Measurements from ENCODE around the gene PGAM1. TPM values are rescaled to one million over a fixed set of nuclear protein-coding genes. Genes with fewer than 3 reads are reported as not detected.
"Not testable (repeated sequence)": the region's sequence is repeated elsewhere in the genome, so short reads cannot be mapped to it uniquely, and the experiment has no call there.

Gene PGAM1
- total and polyA plus RNA-seq, 11 donors = 41.6 to 436 (median 250) TPM

- DNase-seq (no peak), ATAC-seq (peak in 1 of 4 donors; percentile 42)
- Histone ChIP-seq H3K4me3 (no peak overlapping the region), H3K27ac (no peak overlapping the region), H3K9me3 (no peaks in the 10 kb centered on the region), H3K27me3 (no peaks in the 10 kb centered on the region), H3K4me1 (peaks cover 0 to 18% (median 0%) of the 10 kb centered on the region in 12 donors), H3K36me3 (peaks cover 0 to 100% (median 99%) of the 10 kb centered on the region in 9 donors)
- TF ChIP-seq POLR2A (IDR thresholded peaks at IDR 0.05) = no peak
- TF ChIP-seq, protein P1, sequence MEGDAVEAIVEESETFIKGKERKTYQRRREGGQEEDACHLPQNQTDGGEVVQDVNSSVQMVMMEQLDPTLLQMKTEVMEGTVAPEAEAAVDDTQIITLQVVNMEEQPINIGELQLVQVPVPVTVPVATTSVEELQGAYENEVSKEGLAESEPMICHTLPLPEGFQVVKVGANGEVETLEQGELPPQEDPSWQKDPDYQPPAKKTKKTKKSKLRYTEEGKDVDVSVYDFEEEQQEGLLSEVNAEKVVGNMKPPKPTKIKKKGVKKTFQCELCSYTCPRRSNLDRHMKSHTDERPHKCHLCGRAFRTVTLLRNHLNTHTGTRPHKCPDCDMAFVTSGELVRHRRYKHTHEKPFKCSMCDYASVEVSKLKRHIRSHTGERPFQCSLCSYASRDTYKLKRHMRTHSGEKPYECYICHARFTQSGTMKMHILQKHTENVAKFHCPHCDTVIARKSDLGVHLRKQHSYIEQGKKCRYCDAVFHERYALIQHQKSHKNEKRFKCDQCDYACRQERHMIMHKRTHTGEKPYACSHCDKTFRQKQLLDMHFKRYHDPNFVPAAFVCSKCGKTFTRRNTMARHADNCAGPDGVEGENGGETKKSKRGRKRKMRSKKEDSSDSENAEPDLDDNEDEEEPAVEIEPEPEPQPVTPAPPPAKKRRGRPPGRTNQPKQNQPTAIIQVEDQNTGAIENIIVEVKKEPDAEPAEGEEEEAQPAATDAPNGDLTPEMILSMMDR (IDR thresholded peaks at IDR 0.05) = no peak
- 83 to 90% (median 85%) methylated on average over 7 of the region's 7 CpGs for WGBS, 4 donors
- intact Hi-C loops (cut with DNase I) = loop anchor here in 1 of 10 donors (5.0 kb wide), 1 partner anchor 146 kb away; no protein-coding TSS in a partner anchor
These were observed 40.0 kb downstream of the PGAM1 start for GRCh38 chr10:97465982-97466381.

DNA sequence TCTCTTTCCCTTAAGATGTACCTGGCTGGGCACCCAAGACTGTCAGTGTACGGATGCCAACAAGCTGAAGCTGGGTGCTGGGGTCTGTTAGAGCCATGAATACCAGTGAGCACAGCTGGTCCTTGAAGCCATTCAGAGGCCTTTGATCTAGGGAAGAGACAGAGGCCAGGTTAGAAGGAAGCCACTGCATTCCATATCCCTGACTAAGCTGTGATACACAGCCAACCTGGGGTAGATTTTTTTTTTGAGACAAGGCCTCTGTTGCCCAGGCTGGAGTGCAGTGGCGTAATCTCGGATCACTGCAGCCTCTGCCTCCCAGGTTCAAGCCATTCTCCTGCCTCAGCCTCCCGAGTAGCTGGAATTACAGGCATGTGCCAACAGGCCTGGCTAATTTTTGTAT, 40.8 kb downstream of the PGAM1 start:
- intact Hi-C loops (cut with DNase I) = loop anchor here in 1 of 10 donors (5.0 kb wide), 1 partner anchor 146 kb away; no protein-coding TSS in a partner anchor
- Histone ChIP-seq H3K27me3 (no peaks in the 10 kb centered on the region), H3K27ac (no peak overlapping the region), H3K4me3 (no peak overlapping the region), H3K36me3 (peaks cover 0 to 100% (median 99%) of the 10 kb centered on the region in 9 donors), H3K4me1 (peaks cover 0 to 11% (median 0%) of the 10 kb centered on the region in 12 donors), H3K9me3 (no peaks in the 10 kb centered on the region)
- ATAC-seq (no peak), DNase-seq (no peak)
- 77 to 92% (median 85%) methylated on average over 4 of the region's 4 CpGs for WGBS, 4 donors
- TF ChIP-seq, protein P1 (IDR thresholded peaks at IDR 0.05) = no peak
- TF ChIP-seq POLR2A (IDR thresholded peaks at IDR 0.05) = no peak

GRCh38 chr10:97468162-97468561, 42.2 kb downstream of the PGAM1 start:
- no peaks in the 10 kb centered on the region for H3K27me3 ChIP-seq
- intact Hi-C loops (cut with DNase I) = loop anchor here in 1 of 10 donors (5.0 kb wide), 1 partner anchor 144 kb away; no protein-coding TSS in a partner anchor
- no peak for DNase-seq
- WGBS, 4 donors = 65 to 87% (median 81%) methylated on average over 3 of the region's 3 CpGs
- H3K4me3 ChIP-seq = no peak overlapping the region
- peaks cover 0 to 9% (median 0%) of the 10 kb centered on the region in 12 donors for H3K4me1 ChIP-seq
- H3K27ac ChIP-seq = no peak overlapping the region
- no peaks in the 10 kb centered on the region for H3K9me3 ChIP-seq
- H3K36me3 ChIP-seq = peaks cover 0 to 100% (median 99%) of the 10 kb centered on the region in 9 donors
- no peak for ATAC-seq
- TF ChIP-seq POLR2A (IDR thresholded peaks at IDR 0.05) = no peak
- TF ChIP-seq, protein P1 (IDR thresholded peaks at IDR 0.05) = no peak

- not testable (repeated sequence) for H3K4me1 ChIP-seq, H3K9me3 ChIP-seq, H3K27me3 ChIP-seq, DNase-seq, H3K4me3 ChIP-seq, H3K27ac ChIP-seq
- ATAC-seq = peak in 1 of 4 donors; percentile 18
- intact Hi-C loops (cut with DNase I) = loop anchor here in 1 of 10 donors (5.0 kb wide), 1 partner anchor 144 kb away; no protein-coding TSS in a partner anchor
- 83 to 90% (median 90%) methylated on average over 12 of the region's 12 CpGs for WGBS, 4 donors
- H3K36me3 ChIP-seq = peaks cover 0 to 100% (median 99%) of the 10 kb centered on the region in 9 donors
These were observed 42.8 kb downstream of the PGAM1 start for GRCh38 chr10:97468781-97469180.

DNA sequence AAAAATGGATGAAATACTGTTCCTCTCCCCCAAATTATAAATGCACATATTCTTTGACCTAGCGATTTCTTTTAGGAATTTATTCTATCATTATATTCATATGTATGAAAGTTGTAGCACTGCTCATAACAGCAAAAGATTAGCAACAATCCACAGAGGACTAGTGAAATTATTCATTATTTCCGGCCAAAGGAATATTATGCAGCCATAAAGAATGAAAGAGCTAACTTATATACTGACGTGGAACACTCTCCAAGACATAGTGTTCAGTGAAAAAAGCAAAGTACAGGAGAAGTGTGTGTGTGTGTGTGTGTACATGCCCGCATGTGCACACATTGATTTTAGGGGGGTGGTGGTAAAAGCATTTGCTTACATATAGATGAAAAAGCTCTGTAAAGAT, 48.9 kb downstream of the PGAM1 start:
- H3K27me3 ChIP-seq = no peaks in the 10 kb centered on the region
- H3K9me3 ChIP-seq = no peaks in the 10 kb centered on the region
- intact Hi-C loops (cut with DNase I) = no loop called here
- no peak for TF ChIP-seq POLR2A (IDR thresholded peaks at IDR 0.05)
- TF ChIP-seq, protein P1 (IDR thresholded peaks at IDR 0.05) = no peak
- no peak for DNase-seq
- no peak overlapping the region for H3K4me3 ChIP-seq
- peaks cover 0 to 100% (median 99%) of the 10 kb centered on the region in 9 donors for H3K36me3 ChIP-seq
- H3K27ac ChIP-seq = no peak overlapping the region
- peaks cover 0 to 8% (median 0%) of the 10 kb centered on the region in 12 donors for H3K4me1 ChIP-seq
- ATAC-seq = no peak
- 97 to 99% (median 98%) methylated on average over 4 of the region's 4 CpGs for WGBS, 4 donors

Measured in heart left ventricle (tissue), 16 donors.